ENCODE results near the gene PLA2G4B.

PLA2G4B gene

GRCh38 chr15:41809121-41809520 is 29.5 kb upstream of the PLA2G4B start:
- no peak for DNase-seq

- DNase-seq: no peak
Observed at GRCh38 chr15:41809526-41810220, 29.0 kb upstream of the PLA2G4B start.

- DNase-seq: no peak
Observed at GRCh38 chr15:41810651-41811431, 27.8 kb upstream of the PLA2G4B start.

GRCh38 chr15:41811432-41812195 is 27.0 kb upstream of the PLA2G4B start:
- DNase-seq: peak; percentile 80

- no peak for DNase-seq
Observed at GRCh38 chr15:41812820-41813375, 25.7 kb upstream of the PLA2G4B start.

- no peak for DNase-seq
Observed at GRCh38 chr15:41813426-41813825, 25.2 kb upstream of the PLA2G4B start.

- no peak for DNase-seq
Observed at GRCh38 chr15:41814534-41814933, 24.1 kb upstream of the PLA2G4B start.

- DNase-seq: no peak
Observed at GRCh38 chr15:41816788-41817187, 21.9 kb upstream of the PLA2G4B start.

GRCh38 chr15:41817327-41817726 is 21.3 kb upstream of the PLA2G4B start:
- no peak for DNase-seq

GRCh38 chr15:41817781-41818180 is 20.9 kb upstream of the PLA2G4B start:
- no peak for DNase-seq

GRCh38 chr15:41819455-41820050 is 19.1 kb upstream of the PLA2G4B start:
- no peak for DNase-seq

- no peak for DNase-seq
Observed at GRCh38 chr15:41820791-41821423, 17.7 kb upstream of the PLA2G4B start.

- DNase-seq: no peak
Observed at GRCh38 chr15:41821831-41822230, 16.8 kb upstream of the PLA2G4B start.

- no peak for DNase-seq
Observed at GRCh38 chr15:41822471-41822870, 16.2 kb upstream of the PLA2G4B start.

GRCh38 chr15:41822957-41823356 is 15.7 kb upstream of the PLA2G4B start:
- DNase-seq: no peak

- DNase-seq: no peak
Observed at GRCh38 chr15:41823502-41823901, 15.1 kb upstream of the PLA2G4B start.

GRCh38 chr15:41824062-41824745 is 14.4 kb upstream of the PLA2G4B start:
- no peak for DNase-seq

- no peak for DNase-seq
Observed at GRCh38 chr15:41825145-41825544, 13.5 kb upstream of the PLA2G4B start.

GRCh38 chr15:41825572-41826535 is 12.8 kb upstream of the PLA2G4B start:
- no peak for DNase-seq

GRCh38 chr15:41827290-41827879 is 11.3 kb upstream of the PLA2G4B start:
- no peak for DNase-seq

Data from CD4-positive, alpha-beta T cell treated with Interleukin-21 for 1 hour (primary cell).